HCT116 (cell line): Measurements from ENCODE around the gene CHKA. TPM values are rescaled to one million over a fixed set of nuclear protein-coding genes. Genes with fewer than 3 reads are reported as not detected.

ENCODE experiments used
- ATAC-seq: fragments of 200-7000 bp; cut with Tn5 transposase; 2 replicates; pipeline ENCODE4 v1.9.1; 2020; ENCODE audit warnings: mild to moderate bottlenecking, moderate library complexity
- BruUV-seq: library from RNA; stranded (reverse); fragments of 400-500 nt; replicated peaks from 2 replicates; lab custom pipeline; 2021; lab: Mats Ljungman, UMichigan
- CTCF ChIA-PET: fragments of 300-600 bp; sonication (Branson Sonifier 250); formaldehyde crosslinking; loops from one replicate; lab custom pipeline; 2021; ENCODE audit warnings: antibody characterized with exemption; lab: Charles Lee
- POLR2A ChIA-PET: fragments of 300-600, 350-600 bp; sonication (Branson Sonifier 250); formaldehyde crosslinking; loops from one replicate; lab custom pipeline; 2021; ENCODE audit warnings: antibody characterized with exemption; lab: Charles Lee
- RAD21 ChIA-PET, 2 experiments: fragments of 300-600 bp; sonication (Branson Sonifier 250); formaldehyde crosslinking; loops; one replicate each; lab custom pipeline; 2023; ENCODE audit warnings: low total read pairs in 2 of 2; ENCODE audit not compliant: uncharacterized antibody in 2 of 2, unreplicated experiment in 2 of 2, low non-redundant PET in 1 of 2; lab: Charles Lee
- DNase-seq: peaks from one replicate; pipeline ENCODE4 v3.0.0-alpha.2; 2010; ENCODE audit warnings: low read depth, low spot score
- H2AFZ ChIP-seq: fragments of 200-600 bp; shearing (Covaris generic), sonication (generic); 2 replicates; pipeline ENCODE4 v1.6.1; 2017; ENCODE audit warnings: low read depth, mixed run types, mixed read lengths, antibody characterized with exemption, low read length; ENCODE audit not compliant: poor library complexity, severe bottlenecking
- H3K27ac ChIP-seq: 2 replicates; pipeline ENCODE4 v1.5.1; 2012; ENCODE audit warnings: low read depth, low read length
- H3K27me3 ChIP-seq: fragments of 200-600 bp; sonication (generic); 2 replicates; pipeline ENCODE4 v1.6.1; 2016; ENCODE audit warnings: mixed run types, low read length, mixed read lengths; ENCODE audit not compliant: insufficient read depth
- H3K36me3 ChIP-seq, 2 experiments: fragments of 200-500 bp in 1 of 2; fragments of 200-600 bp in 1 of 2; sonication (Bioruptor generic) in 1 of 2; sonication (generic) in 1 of 2; 2 replicates each; pipeline versions ENCODE4 v1.5.1 to v1.6.1; 2014 to 2016; ENCODE audit warnings: low read length in 2 of 2, inconsistent platforms in 1 of 2, mixed read lengths in 1 of 2, mixed run types in 1 of 2; ENCODE audit not compliant: insufficient read depth in 2 of 2, control insufficient read depth in 1 of 2
- H3K4me1 ChIP-seq, 2 experiments: fragments of 200-600 bp in 1 of 2; sonication (generic) in 1 of 2; 2 replicates each; pipeline versions ENCODE4 v1.5.1 to v1.6.1; 2012 to 2017; ENCODE audit warnings: low read length in 2 of 2, inconsistent platforms in 1 of 2, mild to moderate bottlenecking in 1 of 2, mixed read lengths in 1 of 2, mixed run types in 1 of 2, moderate library complexity in 1 of 2; ENCODE audit not compliant: insufficient read depth in 2 of 2, control insufficient read depth in 1 of 2
- H3K4me2 ChIP-seq: fragments of 200-600 bp; sonication (generic); 2 replicates; pipeline ENCODE4 v1.6.1; 2017; ENCODE audit warnings: mixed run types, low read length, mixed read lengths
- H3K4me3 ChIP-seq, 2 experiments: fragments of 200-600 bp in 1 of 2; sonication (generic) in 1 of 2; replicated peaks in 1 of 2; 2 replicates each; pipeline ENCODE4 v1.5.1; 2011 to 2016; ENCODE audit warnings: low read length in 2 of 2, control low read depth in 1 of 2, low read depth in 1 of 2, mild to moderate bottlenecking in 1 of 2, mixed read lengths in 1 of 2, mixed run types in 1 of 2
- H3K79me2 ChIP-seq: fragments of 200-600 bp; sonication (generic); 2 replicates; pipeline ENCODE4 v1.6.1; 2017; ENCODE audit warnings: mild to moderate bottlenecking, mixed run types, low read length, moderate library complexity, mixed read lengths; ENCODE audit not compliant: insufficient read depth
- H3K9ac ChIP-seq: fragments of 200-600 bp; sonication (generic); 2 replicates; pipeline ENCODE4 v1.6.1; 2016; ENCODE audit warnings: low read length, mixed read lengths
- H3K9me2 ChIP-seq: fragments of 200-600 bp; sonication (generic), shearing (Covaris generic); 2 replicates; pipeline ENCODE4 v1.6.1; 2017; ENCODE audit warnings: mixed run types, mild to moderate bottlenecking, moderate library complexity; ENCODE audit not compliant: insufficient read depth
- H3K9me3 ChIP-seq, 2 experiments: fragments of 200-500 bp in 1 of 2; fragments of 200-600 bp in 1 of 2; sonication (Bioruptor generic) in 1 of 2; sonication (generic) in 1 of 2; 2 replicates each; pipeline ENCODE4 v1.6.1; 2014 to 2017; ENCODE audit warnings: low read length in 2 of 2, mixed read lengths in 2 of 2, inconsistent platforms in 1 of 2, low read depth in 1 of 2, mild to moderate bottlenecking in 1 of 2, mixed run types in 1 of 2, moderate library complexity in 1 of 2; ENCODE audit not compliant: control insufficient read depth in 1 of 2, insufficient read depth in 1 of 2
- H4K20me1 ChIP-seq: fragments of 200-600 bp; sonication (generic), shearing (Covaris generic); 2 replicates; pipeline ENCODE4 v1.6.1; 2017; ENCODE audit warnings: mixed run types, mild to moderate bottlenecking, moderate library complexity; ENCODE audit not compliant: insufficient read depth
- CEBPB ChIP-seq: IDR thresholded peaks from 2 replicates; pipeline ENCODE4 v1.6.1; 2012; ENCODE audit warnings: low read depth
- CTCF ChIP-seq, 3 experiments: fragments of 200-600 bp in 1 of 3; sonication (generic) in 1 of 3; IDR thresholded peaks in 2 of 3; conservative IDR thresholded peaks in 1 of 3; 2 replicates each; pipeline ENCODE4 v1.5.1; 2012 to 2017; ENCODE audit warnings: low read depth in 2 of 3, low read length in 2 of 3, antibody characterized with exemption in 1 of 3, borderline replicate concordance in 1 of 3, control low read depth in 1 of 3, mild to moderate bottlenecking in 1 of 3, mixed read lengths in 1 of 3, mixed run types in 1 of 3, moderate library complexity in 1 of 3; ENCODE audit not compliant: insufficient read depth in 1 of 3
- ELF1 ChIP-seq: IDR thresholded peaks from 2 replicates; pipeline ENCODE4 v1.6.1; 2012; ENCODE audit warnings: low read depth, borderline replicate concordance
- EZH2 ChIP-seq: fragments of 200-600 bp; sonication (generic); IDR thresholded peaks from 2 replicates; pipeline ENCODE4 v1.6.1; 2017; ENCODE audit warnings: antibody characterized with exemption, mixed run types
- EZH2phosphoT487 ChIP-seq: fragments of 200-600 bp; IDR thresholded peaks from 2 replicates; pipeline ENCODE4 v1.6.1; 2018; ENCODE audit warnings: antibody characterized with exemption, borderline replicate concordance
- POLR2A ChIP-seq: IDR thresholded peaks from 2 replicates; pipeline ENCODE4 v1.7.0; 2011; ENCODE audit warnings: borderline replicate concordance; ENCODE audit not compliant: insufficient read depth, insufficient read length; ENCODE audit errors: extremely low read depth
- RAD21 ChIP-seq: IDR thresholded peaks from 2 replicates; pipeline ENCODE4 v1.6.1; 2012; ENCODE audit warnings: low read depth, mild to moderate bottlenecking
- REST ChIP-seq: IDR thresholded peaks from 2 replicates; pipeline ENCODE4 v1.6.1; 2012; ENCODE audit warnings: low read depth
- TCF7L2 ChIP-seq: IDR thresholded peaks from 2 replicates; pipeline ENCODE4 v1.7.0; 2011; ENCODE audit warnings: borderline replicate concordance, inconsistent platforms; ENCODE audit not compliant: insufficient read depth, insufficient read length; ENCODE audit errors: extremely low read depth
- YY1 ChIP-seq: IDR thresholded peaks from 2 replicates; pipeline ENCODE4 v1.6.1; 2011; ENCODE audit warnings: low read length, low read depth, moderate library complexity, mild to moderate bottlenecking; ENCODE audit not compliant: insufficient replicate concordance; ENCODE audit errors: extremely low read depth
- ZBTB33 ChIP-seq: IDR thresholded peaks from 2 replicates; pipeline ENCODE4 v1.6.1; 2011; ENCODE audit warnings: mild to moderate bottlenecking, low read length, moderate library complexity; ENCODE audit not compliant: insufficient replicate concordance; ENCODE audit errors: extremely low read depth
- ZFX ChIP-seq: fragments of 450-650 bp; IDR thresholded peaks from 2 replicates; pipeline ENCODE4 v1.6.1; 2017
- intact Hi-C: fragments of 100-400 bp; cut with micrococcal nuclease; formaldehyde crosslinking; loops from 2 replicates; pipeline ENCODE4 v1.10.0; 2022
- total RNA-seq: library from RNA; stranded (reverse); gene quantifications from one replicate; pipeline ENCODE4 v1.2.1, GENCODE V29; 2021; ENCODE audit not compliant: unreplicated experiment
- TF ChIP-seq, protein P1 (sequence below): IDR thresholded peaks from 2 replicates; pipeline ENCODE4 v1.6.1; 2012

Gene CHKA
- total RNA-seq, 1 experiment from 2014 or later = 33.1 TPM

DNA sequence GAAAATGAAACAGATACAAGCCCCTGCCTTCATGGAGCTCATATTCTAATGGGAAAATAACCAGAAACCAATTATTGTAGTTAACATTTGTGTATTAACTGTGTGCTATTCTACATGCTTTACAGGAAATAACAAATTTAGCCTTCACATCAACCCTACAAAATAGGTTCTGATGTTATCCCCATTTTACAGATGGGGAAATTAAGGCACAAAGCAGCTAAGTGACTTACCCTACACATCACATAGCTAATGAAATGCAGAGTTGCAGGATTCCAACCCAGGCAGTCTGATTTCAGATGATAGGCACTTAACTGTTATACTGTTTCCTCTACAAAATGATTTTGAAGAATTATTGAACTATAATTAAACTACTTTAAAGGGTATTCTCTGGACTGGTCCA is 48.3 kb upstream of the CHKA start:
- Histone ChIP-seq H3K9me2 (no peaks in the 10 kb centered on the region), H3K36me3 (peaks cover 9 to 26% of the 10 kb centered on the region in 2 experiments; a peak in 2 of 4 replicates), H2AFZ (no peak overlapping the region), H3K27me3 (no peaks in the 10 kb centered on the region), H3K4me2 (no peak overlapping the region), H3K79me2 (no peaks in the 10 kb centered on the region), H3K4me3 (no peak overlapping the region), H3K4me1 (peaks cover 0 to 3% of the 10 kb centered on the region in 2 experiments; a peak in 1 of 4 replicates), H3K9me3 (no peaks in the 10 kb centered on the region), H3K27ac (no peak overlapping the region), H3K9ac (no peak overlapping the region), H4K20me1 (no peaks in the 10 kb centered on the region)
- ChIA-PET POLR2A (no interaction called here), CTCF (no interaction called here), RAD21 (no interaction called here)
- TF ChIP-seq ZFX (no peak), YY1 (no peak), POLR2A (no peak), TCF7L2 (no peak), EZH2phosphoT487 (no peak), ZBTB33 (no peak), EZH2 (no peak), RAD21 (no peak), CEBPB (no peak), REST (no peak), CTCF (IDR thresholded peaks at IDR 0.05 in 2 of 3, conservative IDR thresholded peaks at IDR 0.05 in 1 of 3; ENCODE audit: borderline replicate concordance in 1 of 3, insufficient read depth in 1 of 3, low read depth in 2 of 3, low read length in 2 of 3) (no peak), ELF1 (no peak)
- TF ChIP-seq, protein P1, sequence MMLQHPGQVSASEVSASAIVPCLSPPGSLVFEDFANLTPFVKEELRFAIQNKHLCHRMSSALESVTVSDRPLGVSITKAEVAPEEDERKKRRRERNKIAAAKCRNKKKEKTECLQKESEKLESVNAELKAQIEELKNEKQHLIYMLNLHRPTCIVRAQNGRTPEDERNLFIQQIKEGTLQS = no peak
- BruUV-seq = no TSS peak
- ATAC-seq (no peak), DNase-seq (no peak)
- intact Hi-C loops = no loop called here
